ENCODE measurements around the gene TNFAIP2. TPM values are rescaled to one million over a fixed set of nuclear protein-coding genes. Genes with fewer than 3 reads are reported as not detected.

Gene TNFAIP2
- total RNA-seq: 38.3 and 64.3 TPM in 2 replicates

- DNase-seq (ENCODE audit: low read depth in 2 of 2): peak in 1 of 2 donors; percentile 70
Measured at GRCh38 chr14:103122947-103123633, at the start of gene TNFAIP2. Gene TNFAIP2 (plus strand): TSS chr14:103123461. CDS start chr14:103126458, 2,997 bp downstream.

GRCh38 chr14:103073876-103074728, 49.2 kb upstream of the TNFAIP2 start:
- no peak for DNase-seq (ENCODE audit: low read depth in 2 of 2)

GRCh38 chr14:103074729-103075367, 48.4 kb upstream of the TNFAIP2 start:
- peak in 1 of 2 donors; percentile 42 for DNase-seq (ENCODE audit: low read depth in 2 of 2)

- peak; percentile 31 to 78 for DNase-seq (ENCODE audit: low read depth in 2 of 2)
Measured at GRCh38 chr14:103078420-103078749, 44.9 kb upstream of the TNFAIP2 start.

- DNase-seq (ENCODE audit: low read depth in 2 of 2): no peak
Measured at GRCh38 chr14:103078860-103079587, 44.2 kb upstream of the TNFAIP2 start.

GRCh38 chr14:103081951-103082350, 41.3 kb upstream of the TNFAIP2 start:
- no peak for DNase-seq (ENCODE audit: low read depth in 2 of 2)

GRCh38 chr14:103084021-103084919, 39.0 kb upstream of the TNFAIP2 start, which contains the start of gene LBHD2:
Gene LBHD2 (plus strand): TSS chr14:103084210. CDS start chr14:103086013, 1,803 bp downstream.
- DNase-seq (ENCODE audit: low read depth in 2 of 2): no peak

GRCh38 chr14:103085106-103086091, 37.9 kb upstream of the TNFAIP2 start:
- no peak for DNase-seq (ENCODE audit: low read depth in 2 of 2)

- no peak for DNase-seq (ENCODE audit: low read depth in 2 of 2)
Measured at GRCh38 chr14:103086771-103087342, 36.4 kb upstream of the TNFAIP2 start.

- no peak for DNase-seq (ENCODE audit: low read depth in 2 of 2)
Measured at GRCh38 chr14:103087343-103087835, 35.9 kb upstream of the TNFAIP2 start.

- no peak for DNase-seq (ENCODE audit: low read depth in 2 of 2)
Measured at GRCh38 chr14:103088921-103089320, 34.3 kb upstream of the TNFAIP2 start.

- DNase-seq (ENCODE audit: low read depth in 2 of 2): no peak
Measured at GRCh38 chr14:103089386-103090335, 33.6 kb upstream of the TNFAIP2 start.

GRCh38 chr14:103090481-103091020, 32.7 kb upstream of the TNFAIP2 start:
- DNase-seq (ENCODE audit: low read depth in 2 of 2): no peak

GRCh38 chr14:103091041-103091882, 32.0 kb upstream of the TNFAIP2 start:
- peak in 1 of 2 donors; percentile 29 for DNase-seq (ENCODE audit: low read depth in 2 of 2)

GRCh38 chr14:103091883-103092222, 31.4 kb upstream of the TNFAIP2 start:
- no peak for DNase-seq (ENCODE audit: low read depth in 2 of 2)

GRCh38 chr14:103093856-103094405, 29.3 kb upstream of the TNFAIP2 start:
- DNase-seq (ENCODE audit: low read depth in 2 of 2): no peak
